Measurements from ENCODE around the gene CARD14.

CARD14 gene

DNA sequence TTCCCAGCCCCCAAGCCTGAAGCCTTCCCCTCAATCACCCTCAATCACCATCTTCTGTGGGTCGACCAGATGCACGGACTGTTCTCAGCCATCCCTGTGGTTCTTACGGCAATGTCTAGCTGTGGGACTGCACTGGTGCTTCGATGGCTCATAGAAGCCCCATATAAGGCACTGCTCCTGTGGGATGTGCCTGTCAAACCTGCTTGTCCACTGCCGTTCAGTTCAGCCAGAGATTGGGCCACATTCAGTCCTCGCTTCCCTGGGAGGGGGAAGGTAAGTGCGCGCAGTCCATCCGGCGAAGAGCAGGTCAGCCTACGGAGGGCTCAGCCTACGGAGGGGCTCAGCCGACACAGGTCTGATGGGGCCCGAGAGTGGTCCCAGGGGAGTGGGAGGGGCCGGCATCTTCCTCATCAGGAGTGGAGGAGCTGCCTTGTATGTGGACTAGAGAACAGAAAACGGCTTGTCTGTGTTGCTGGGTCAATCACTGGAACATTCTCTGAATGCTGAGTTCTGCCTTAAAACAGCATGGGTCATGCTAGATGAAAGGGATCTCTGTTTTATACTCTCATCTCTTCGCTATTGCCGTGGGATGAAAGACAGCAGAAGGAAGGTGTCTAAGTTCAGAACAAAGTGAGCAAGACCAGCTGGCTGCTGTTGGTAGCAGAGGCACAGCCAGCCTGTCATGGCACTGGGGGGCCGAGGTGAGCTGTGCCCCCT lies at the start of gene CARD14:
Gene CARD14 (plus strand): TSS at position 247 of the 717 bp plus-strand sequence. CDS start 11,409 bp downstream, outside the sequence.
- DNase-seq (ENCODE audit: low read depth in 2 of 2), result no peak

- no peak for DNase-seq (ENCODE audit: low read depth in 2 of 2)
Observed at GRCh38 chr17:80122026-80122575, 47.7 kb upstream of the CARD14 start.

DNA sequence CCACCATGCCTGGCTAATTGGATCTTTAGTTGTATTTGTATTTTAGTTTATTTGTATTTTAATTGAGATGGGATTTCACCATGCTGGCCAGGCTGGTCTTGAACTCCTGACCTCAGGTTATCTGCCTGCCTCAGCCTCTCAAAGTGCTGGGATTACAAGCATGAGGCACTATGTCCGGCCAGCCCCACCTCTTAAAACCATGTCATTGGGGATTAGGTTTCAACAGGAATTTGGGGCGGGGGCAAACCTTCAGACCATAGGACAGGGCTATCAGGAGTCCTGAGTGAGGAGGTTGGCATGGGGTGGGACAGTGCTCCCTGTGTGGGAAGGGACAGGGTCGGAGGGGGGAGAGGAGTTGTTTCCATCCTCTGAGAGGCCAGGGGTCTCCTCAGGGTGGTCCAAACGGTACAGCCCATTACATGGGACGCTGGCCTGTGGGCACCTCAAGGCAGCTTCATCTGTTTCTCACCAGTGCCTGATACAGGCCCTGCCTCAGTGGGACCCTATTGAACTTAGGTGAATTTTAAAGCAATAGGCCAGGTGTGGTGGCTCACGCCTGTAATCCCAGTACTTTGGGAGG lies 46.8 kb upstream of the CARD14 start:
- DNase-seq (ENCODE audit: low read depth in 2 of 2), result no peak

DNA sequence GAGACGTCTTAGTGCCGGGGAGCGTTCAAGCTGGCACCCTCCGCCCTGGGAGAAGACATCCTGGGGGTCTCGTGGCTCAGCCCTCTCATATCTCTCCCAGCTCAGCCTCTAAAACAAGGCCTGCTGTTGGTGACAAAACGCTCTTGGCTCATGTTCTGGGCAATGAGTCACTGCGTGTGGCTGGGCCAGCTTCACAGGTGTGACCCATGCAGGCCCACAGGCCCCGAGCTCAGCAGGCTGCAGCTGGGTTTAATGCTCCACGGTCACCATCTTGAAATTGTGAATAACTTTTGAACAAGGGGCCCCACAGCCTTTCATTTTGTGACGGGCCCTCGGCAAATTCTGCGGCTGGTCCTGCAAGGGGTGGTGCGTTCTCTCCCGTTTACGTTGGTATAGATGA lies 46.0 kb upstream of the CARD14 start:
- no peak for DNase-seq (ENCODE audit: low read depth in 2 of 2)

DNA sequence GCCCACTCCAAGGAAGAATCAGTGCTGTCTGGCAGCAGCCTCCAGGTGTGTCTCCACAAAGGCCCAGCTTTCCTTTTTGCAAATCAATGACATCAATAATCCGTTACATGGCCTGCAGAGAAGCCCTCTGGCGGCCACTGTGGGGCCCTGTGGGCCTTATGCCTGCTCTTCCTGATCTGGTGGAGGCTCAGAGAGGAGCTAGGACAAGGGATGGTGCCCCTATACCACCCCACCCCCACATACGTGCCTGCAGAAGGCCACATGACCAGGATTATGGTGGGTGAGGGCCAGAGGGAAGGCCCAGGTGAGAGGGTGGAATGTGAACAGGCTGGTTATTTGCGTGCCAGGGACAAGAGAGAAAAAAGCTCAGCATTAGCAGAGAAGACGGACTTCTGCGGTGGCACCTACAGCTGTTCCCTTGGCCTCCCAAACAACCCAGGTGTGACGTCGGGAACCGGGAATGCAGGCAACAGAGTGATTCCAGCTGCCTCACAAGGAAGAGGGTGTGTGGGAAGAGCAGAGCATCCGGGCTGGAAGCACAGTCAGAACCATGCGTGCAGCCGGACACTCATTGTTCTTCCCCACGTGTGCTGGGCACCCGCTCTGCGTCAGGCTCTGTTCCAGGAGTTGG lies 45.4 kb upstream of the CARD14 start:
- no peak for DNase-seq (ENCODE audit: low read depth in 2 of 2)

GRCh38 chr17:80125656-80126448 lies 44.0 kb upstream of the CARD14 start:
- DNase-seq (ENCODE audit: low read depth in 2 of 2), result no peak

DNA sequence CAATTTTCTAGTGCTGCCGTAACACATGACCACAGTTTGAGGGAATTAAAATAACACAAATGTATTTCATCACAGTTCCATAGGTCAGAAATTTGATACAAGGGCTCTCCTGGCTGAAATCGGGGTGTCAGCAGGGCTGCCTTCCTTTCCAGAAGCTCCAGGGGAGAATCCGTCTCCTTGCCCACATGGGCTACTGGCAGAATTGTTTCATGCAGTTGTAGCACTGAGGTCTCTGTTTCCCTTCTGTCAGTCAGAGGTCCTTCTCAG lies 43.4 kb upstream of the CARD14 start:
- DNase-seq (ENCODE audit: low read depth in 2 of 2), result no peak

GRCh38 chr17:80129006-80129565 lies 40.7 kb upstream of the CARD14 start:
- no peak for DNase-seq (ENCODE audit: low read depth in 2 of 2)

- no peak for DNase-seq (ENCODE audit: low read depth in 2 of 2)
Observed at GRCh38 chr17:80130992-80131391, 38.8 kb upstream of the CARD14 start.

DNA sequence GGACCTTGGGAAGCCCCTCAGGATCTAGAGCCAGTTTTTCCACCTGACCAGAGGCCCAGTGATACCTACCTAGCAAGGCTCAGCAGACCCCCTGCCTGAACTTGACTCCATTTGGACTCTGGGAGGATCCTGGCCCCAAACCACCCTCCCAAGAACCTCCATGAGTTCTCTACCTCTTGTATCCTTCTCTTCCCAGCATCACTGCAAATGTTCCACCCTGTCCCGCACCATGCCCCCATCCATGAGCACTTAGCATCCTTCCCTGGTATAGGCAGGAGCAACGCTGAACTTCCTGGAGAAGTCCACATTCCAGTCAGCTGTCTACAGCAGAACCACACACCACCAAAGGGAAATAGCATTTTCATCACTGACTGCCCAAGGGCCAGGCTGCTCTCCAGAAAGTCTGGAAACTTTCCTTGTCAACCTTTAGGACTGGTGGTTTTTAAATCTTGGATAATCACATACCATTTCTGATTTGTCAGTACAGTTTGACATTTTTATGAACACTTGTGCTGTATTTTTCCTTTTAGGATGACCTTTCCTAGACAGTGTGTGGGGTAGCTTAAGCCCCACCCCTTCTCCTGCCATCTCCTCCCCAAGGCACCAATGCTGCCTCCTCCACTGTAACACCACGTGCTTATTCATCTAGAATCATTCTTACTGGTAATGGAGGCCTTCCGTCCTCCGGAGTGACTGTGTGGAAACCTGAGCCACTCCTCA lies 36.8 kb upstream of the CARD14 start:
- no peak for DNase-seq (ENCODE audit: low read depth in 2 of 2)

- DNase-seq (ENCODE audit: low read depth in 2 of 2), result no peak
Observed at GRCh38 chr17:80133626-80133970, 36.2 kb upstream of the CARD14 start.

GRCh38 chr17:80137131-80137530 lies 32.7 kb upstream of the CARD14 start:
- DNase-seq (ENCODE audit: low read depth in 2 of 2), result no peak

- DNase-seq (ENCODE audit: low read depth in 2 of 2), result no peak
Observed at GRCh38 chr17:80138856-80139426, 30.9 kb upstream of the CARD14 start.

- DNase-seq (ENCODE audit: low read depth in 2 of 2), result no peak
Observed at GRCh38 chr17:80141463-80142165, 28.2 kb upstream of the CARD14 start.

DNA sequence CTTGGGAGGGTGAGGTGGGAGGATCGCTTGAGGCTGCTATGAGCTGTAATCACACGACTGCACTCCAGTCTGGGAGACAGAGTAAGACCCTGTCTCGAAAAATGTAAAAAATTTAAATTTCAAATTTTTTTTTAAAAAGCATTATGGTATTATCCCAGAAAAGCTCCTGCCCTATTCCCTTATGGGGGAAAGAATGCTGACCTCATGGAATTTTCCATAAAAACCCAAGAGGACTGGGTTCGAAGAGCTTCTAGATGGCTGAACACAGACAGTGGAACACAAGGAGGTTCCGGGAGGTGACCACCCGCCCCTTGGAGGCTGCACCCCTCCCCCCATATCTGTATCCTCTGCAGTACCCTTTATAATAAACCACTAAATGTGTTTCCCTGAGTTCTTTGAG lies 26.9 kb upstream of the CARD14 start:
- no peak for DNase-seq (ENCODE audit: low read depth in 2 of 2)

- no peak for DNase-seq (ENCODE audit: low read depth in 2 of 2)
Observed at GRCh38 chr17:80145076-80146075, 24.5 kb upstream of the CARD14 start.

DNA sequence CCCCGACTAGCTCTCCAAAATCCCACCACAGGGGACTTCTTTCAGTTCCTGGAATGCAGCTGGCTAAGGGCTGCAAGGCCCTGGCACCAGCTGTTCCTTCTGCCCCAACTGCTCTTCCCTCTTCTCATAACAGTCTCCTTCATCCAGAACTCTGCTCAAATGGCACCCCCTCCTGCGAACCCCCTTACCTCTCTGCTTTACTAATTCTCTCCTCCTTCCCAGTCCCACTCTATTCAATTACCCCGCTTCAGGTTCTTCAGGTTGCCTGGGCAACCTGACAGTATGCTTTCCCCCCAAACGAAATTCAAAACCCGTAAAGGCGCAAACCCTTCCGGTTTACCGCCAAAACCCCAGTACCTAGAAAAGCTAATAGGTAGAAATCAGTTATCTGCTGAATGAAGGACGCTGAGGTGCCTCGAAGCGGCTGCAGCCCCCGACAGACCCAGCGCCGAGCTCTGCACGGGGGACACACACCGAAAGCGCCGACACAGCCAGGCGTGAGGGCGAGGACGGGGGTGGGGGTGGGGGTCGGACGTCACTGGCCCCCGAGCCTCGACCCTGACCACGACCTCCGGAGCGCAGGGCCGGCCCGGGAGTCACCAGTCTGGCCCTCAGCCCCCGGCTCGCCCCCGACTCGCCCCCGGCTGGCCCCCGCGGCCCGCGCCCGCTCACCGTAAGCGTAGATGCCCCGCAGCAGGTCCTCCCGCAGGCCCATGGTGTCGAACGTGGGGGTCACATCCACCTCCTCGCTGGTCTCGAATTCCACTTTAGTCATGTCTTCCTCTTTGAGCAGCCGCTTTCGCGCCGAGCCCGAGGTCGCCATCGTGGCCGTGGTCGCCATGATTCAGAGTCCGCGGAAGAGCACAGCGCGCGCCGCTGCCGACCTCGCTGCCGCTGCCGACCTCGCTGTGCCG lies 23.5 kb upstream of the CARD14 start:
- no peak for DNase-seq (ENCODE audit: low read depth in 2 of 2)
